Measurements from ENCODE around the gene PHACTR1.

PHACTR1 gene

GRCh38 chr6:13066050-13066449 is 349.5 kb downstream of the PHACTR1 start:
- TF ChIP-seq POLR2A (IDR thresholded peaks at IDR 0.05; ENCODE audit: low read length) = no peak
- no peak for TF ChIP-seq GATA1 (IDR thresholded peaks at IDR 0.05; ENCODE audit: low read depth, low read length)
- DNase-seq = no peak

- TF ChIP-seq GATA1 (IDR thresholded peaks at IDR 0.05; ENCODE audit: low read depth, low read length) = no peak
- TF ChIP-seq POLR2A (IDR thresholded peaks at IDR 0.05; ENCODE audit: low read length) = no peak
- DNase-seq = no peak
Measured at GRCh38 chr6:13066820-13067219, 350.3 kb downstream of the PHACTR1 start.

GRCh38 chr6:13068586-13069210 is 352.1 kb downstream of the PHACTR1 start:
- TF ChIP-seq POLR2A (IDR thresholded peaks at IDR 0.05; ENCODE audit: low read length) = no peak
- no peak for TF ChIP-seq GATA1 (IDR thresholded peaks at IDR 0.05; ENCODE audit: low read depth, low read length)
- DNase-seq = no peak

- DNase-seq = no peak
- TF ChIP-seq POLR2A (IDR thresholded peaks at IDR 0.05; ENCODE audit: low read length) (no peak), GATA1 (IDR thresholded peaks at IDR 0.05; ENCODE audit: low read depth, low read length) (no peak)
Measured at GRCh38 chr6:13071550-13072345, 355.2 kb downstream of the PHACTR1 start.

GRCh38 chr6:13072686-13073347 is 356.2 kb downstream of the PHACTR1 start:
- no peak for TF ChIP-seq POLR2A (IDR thresholded peaks at IDR 0.05; ENCODE audit: low read length)
- TF ChIP-seq GATA1 (IDR thresholded peaks at IDR 0.05; ENCODE audit: low read depth, low read length) = no peak
- DNase-seq = no peak

- no peak for DNase-seq
- TF ChIP-seq GATA1 (IDR thresholded peaks at IDR 0.05; ENCODE audit: low read depth, low read length) = no peak
Measured at GRCh38 chr6:13074415-13075140, 358.0 kb downstream of the PHACTR1 start.

- TF ChIP-seq GATA1 (IDR thresholded peaks at IDR 0.05; ENCODE audit: low read depth, low read length) = no peak
- TF ChIP-seq POLR2A (IDR thresholded peaks at IDR 0.05; ENCODE audit: low read length) = no peak
- no peak for DNase-seq
Measured at GRCh38 chr6:13075141-13075845, 358.7 kb downstream of the PHACTR1 start.

GRCh38 chr6:13076575-13076974 is 360.0 kb downstream of the PHACTR1 start:
- TF ChIP-seq POLR2A (IDR thresholded peaks at IDR 0.05; ENCODE audit: low read length) (no peak), GATA1 (IDR thresholded peaks at IDR 0.05; ENCODE audit: low read depth, low read length) (no peak)
- no peak for DNase-seq

GRCh38 chr6:13077117-13077516 is 360.6 kb downstream of the PHACTR1 start:
- DNase-seq = no peak
- TF ChIP-seq POLR2A (IDR thresholded peaks at IDR 0.05; ENCODE audit: low read length) (no peak), GATA1 (IDR thresholded peaks at IDR 0.05; ENCODE audit: low read depth, low read length) (no peak)

GRCh38 chr6:13079096-13079723 is 362.6 kb downstream of the PHACTR1 start:
- DNase-seq = no peak
- TF ChIP-seq POLR2A (IDR thresholded peaks at IDR 0.05; ENCODE audit: low read length) = no peak
- TF ChIP-seq GATA1 (IDR thresholded peaks at IDR 0.05; ENCODE audit: low read depth, low read length) = no peak

GRCh38 chr6:13080462-13081188 is 364.1 kb downstream of the PHACTR1 start:
- TF ChIP-seq POLR2A (IDR thresholded peaks at IDR 0.05; ENCODE audit: low read length) (no peak), GATA1 (IDR thresholded peaks at IDR 0.05; ENCODE audit: low read depth, low read length) (no peak)
- DNase-seq = no peak

GRCh38 chr6:13081189-13081563 is 364.6 kb downstream of the PHACTR1 start:
- TF ChIP-seq POLR2A (IDR thresholded peaks at IDR 0.05; ENCODE audit: low read length) (no peak), GATA1 (IDR thresholded peaks at IDR 0.05; ENCODE audit: low read depth, low read length) (no peak)
- DNase-seq = no peak
